Nephron progenitor cell (in vitro differentiated cells): ENCODE data around the gene SLA2.

Experiments
- DNase-seq: peaks from one replicate; pipeline ENCODE4 v3.0.0; 2021
- H3K27ac Mint-ChIP-seq: 2 replicates; pipeline ENCODE4 v1.8.0; 2021; ENCODE audit warnings: mild to moderate bottlenecking, moderate library complexity, mixed read lengths
- H3K27me3 Mint-ChIP-seq: 2 replicates; pipeline ENCODE4 v1.8.0; 2021; ENCODE audit warnings: mild to moderate bottlenecking, low read depth, mixed read lengths; ENCODE audit not compliant: poor library complexity
- H3K36me3 Mint-ChIP-seq: 2 replicates; pipeline ENCODE4 v1.8.0; 2021; ENCODE audit warnings: low read depth, mixed read lengths
- H3K4me1 Mint-ChIP-seq: 2 replicates; pipeline ENCODE4 v1.8.0; 2021; ENCODE audit warnings: mixed read lengths
- H3K4me3 Mint-ChIP-seq: 2 replicates; pipeline ENCODE4 v1.8.0; 2021; ENCODE audit warnings: mild to moderate bottlenecking, moderate library complexity, mixed read lengths
- H3K9me3 Mint-ChIP-seq: 2 replicates; pipeline ENCODE4 v1.8.0; 2021; ENCODE audit warnings: mild to moderate bottlenecking, moderate library complexity, mixed read lengths
- CTCF ChIP-seq: fragments of 200-600 bp; sonication (generic); IDR thresholded peaks from 2 replicates; pipeline ENCODE4 v1.5.0; 2021; ENCODE audit warnings: antibody characterized with exemption

SLA2 gene

GRCh38 chr20:36632487-36633284 lies 13.3 kb downstream of the SLA2 start:
- Mint-ChIP-seq H3K27ac (no peak overlapping the region), H3K27me3 (no peaks in the 10 kb centered on the region), H3K4me1 (peaks cover 8% of the 10 kb centered on the region), H3K36me3 (no peaks in the 10 kb centered on the region), H3K9me3 (no peaks in the 10 kb centered on the region), H3K4me3 (no peak overlapping the region)
- peak; percentile 33 for TF ChIP-seq CTCF
- DNase-seq = peak; percentile 28

GRCh38 chr20:36632147-36632486 lies 13.9 kb downstream of the SLA2 start:
- TF ChIP-seq CTCF = no peak
- Mint-ChIP-seq H3K9me3 (no peaks in the 10 kb centered on the region), H3K4me3 (no peak overlapping the region), H3K4me1 (peaks cover 13% of the 10 kb centered on the region), H3K36me3 (no peaks in the 10 kb centered on the region), H3K27ac (no peak overlapping the region), H3K27me3 (no peaks in the 10 kb centered on the region)
- no peak for DNase-seq

- Mint-ChIP-seq H3K4me1 (peaks cover 18% of the 10 kb centered on the region), H3K9me3 (no peaks in the 10 kb centered on the region), H3K36me3 (no peaks in the 10 kb centered on the region), H3K27me3 (peaks cover 4% of the 10 kb centered on the region), H3K4me3 (no peak overlapping the region), H3K27ac (no peak overlapping the region)
- TF ChIP-seq CTCF = no peak
- DNase-seq = no peak
These were observed 14.3 kb downstream of the SLA2 start for GRCh38 chr20:36631646-36632045.

GRCh38 chr20:36629719-36630681 lies 16.0 kb downstream of the SLA2 start:
- H3K4me3 Mint-ChIP-seq = no peak overlapping the region
- H3K4me1 Mint-ChIP-seq = peaks cover 19% of the 10 kb centered on the region
- TF ChIP-seq CTCF = no peak
- no peak for DNase-seq
- no peak overlapping the region for H3K27ac Mint-ChIP-seq
- H3K27me3 Mint-ChIP-seq = peaks cover 4% of the 10 kb centered on the region
- no peaks in the 10 kb centered on the region for H3K36me3 Mint-ChIP-seq
- H3K9me3 Mint-ChIP-seq = no peaks in the 10 kb centered on the region

GRCh38 chr20:36628076-36628475 lies 17.9 kb downstream of the SLA2 start:
- Mint-ChIP-seq H3K36me3 (no peaks in the 10 kb centered on the region), H3K27me3 (peaks cover 4% of the 10 kb centered on the region), H3K4me3 (no peak overlapping the region), H3K4me1 (peaks cover 33% of the 10 kb centered on the region), H3K27ac (no peak overlapping the region), H3K9me3 (no peaks in the 10 kb centered on the region)
- DNase-seq = no peak
- TF ChIP-seq CTCF = no peak
